Gastrocnemius medialis (tissue), 4 donors: ENCODE data around the gene STAT6. TPM values are rescaled to one million over a fixed set of nuclear protein-coding genes. Genes with fewer than 3 reads are reported as not detected.

Experiments
- ATAC-seq, 2 donors: fragments of 150-250 bp; one replicate each; pipeline ENCODE4 v1.9.1; 2016
- DNase-seq, 2 donors: peaks; one replicate each; pipeline ENCODE4 v3.0.0-alpha.2; 2019
- H3K27ac ChIP-seq, 4 donors: fragments of 200-600 bp; sonication (generic); 1 replicate in 1 of 4; 2 replicates in 3 of 4; pipeline ENCODE4 v1.5.1; 2016 to 2018; ENCODE audit warnings: mild to moderate bottlenecking in 2 of 4, moderate library complexity in 1 of 4
- H3K27me3 ChIP-seq, 3 donors: fragments of 200-600 bp; sonication (generic) in 2 of 3; 1 replicate in 1 of 3; 2 replicates in 2 of 3; pipeline versions ENCODE4 v1.5.1 to v1.6.0; 2016 to 2019; ENCODE audit warnings: mild to moderate bottlenecking in 1 of 3, moderate library complexity in 1 of 3
- H3K36me3 ChIP-seq, 2 donors: fragments of 200-600 bp; sonication (generic) in 1 of 2; one replicate each; pipeline ENCODE4 v1.5.1; 2017 to 2018
- H3K4me1 ChIP-seq, 2 donors: fragments of 200-600 bp; sonication (generic) in 1 of 2; one replicate each; pipeline ENCODE4 v1.5.1; 2016 to 2017; ENCODE audit warnings: mild to moderate bottlenecking in 2 of 2
- H3K4me3 ChIP-seq, 4 donors: fragments of 200-600 bp; sonication (generic) in 3 of 4; 1 replicate in 1 of 4; 2 replicates in 3 of 4; pipeline ENCODE4 v1.5.1; 2016 to 2019; ENCODE audit warnings: mild to moderate bottlenecking in 2 of 4
- H3K9me3 ChIP-seq, 3 donors: fragments of 200-600 bp; sonication (generic) in 2 of 3; 1 replicate in 1 of 3; 2 replicates in 2 of 3; pipeline ENCODE4 v1.5.1; 2016 to 2019
- POLR2A ChIP-seq, 2 donors: fragments of 450-650 bp; IDR thresholded peaks; one replicate each; pipeline ENCODE4 v1.6.1; 2017; ENCODE audit warnings: antibody characterized with exemption in 2 of 2, mild to moderate bottlenecking in 2 of 2, moderate library complexity in 2 of 2
- in situ Hi-C, 4 donors: fragments of 200-750 bp; cut with MboI; loops; one replicate each; pipeline versions ENCODE4 v1.15.0 to v1.8.0; 2017; ENCODE audit warnings: low sequenced_read_pairs in 4 of 4
- intact Hi-C: fragments of 100-400 bp; cut with DNase I; formaldehyde crosslinking; loops from one replicate; pipeline ENCODE4 v1.15.1; 2023; ENCODE audit warnings: low total_unique reads
- total RNA-seq, 4 donors: library from RNA; depleted of rRNA; stranded (reverse); fragments of >200 nt; gene quantifications; one replicate each; pipeline versions ENCODE4 v1.1.0 to v1.2.3, GENCODE V29; 2016
- TF ChIP-seq, protein P1 (sequence below), 5 experiments: fragments of 450-650 bp in 3 of 5; fragments of 200-600 bp in 2 of 5; sonication (generic) in 2 of 5; IDR thresholded peaks in 4 of 5; conservative IDR thresholded peaks in 1 of 5; 1 replicate in 4 of 5; 2 replicates in 1 of 5; pipeline ENCODE4 v1.5.1; 2016 to 2019; ENCODE audit warnings: antibody characterized with exemption in 5 of 5, mild to moderate bottlenecking in 3 of 5, moderate library complexity in 3 of 5

STAT6 gene
- total RNA-seq, 4 donors from 2014 or later = 12.5 to 17.4 (median 14.4) TPM

DNA sequence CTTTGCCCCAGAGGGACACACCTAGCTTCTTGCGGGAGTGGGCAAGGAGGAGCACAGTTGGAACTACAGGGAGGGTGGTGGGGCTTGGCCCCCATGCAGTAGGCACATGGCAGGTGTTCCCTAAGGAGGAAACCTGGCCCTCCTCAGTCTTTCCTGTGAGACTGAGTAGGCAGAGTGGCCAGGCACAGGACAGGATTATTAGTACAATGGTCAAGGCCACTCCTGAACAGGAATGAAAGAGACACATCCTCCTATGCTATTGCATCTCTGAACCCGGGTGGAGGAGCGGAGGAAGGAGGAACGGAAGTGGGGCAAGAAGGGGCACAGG lies 62.1 kb downstream of the STAT6 start:
- DNase-seq (no peak), ATAC-seq (no peak)
- Histone ChIP-seq H3K9me3 (no peaks in the 10 kb centered on the region), H3K27me3 (peaks cover 0 to 16% (median 4%) of the 10 kb centered on the region in 3 donors), H3K4me3 (no peak overlapping the region), H3K27ac (no peak overlapping the region), H3K4me1 (no peaks in the 10 kb centered on the region), H3K36me3 (no peaks in the 10 kb centered on the region)
- in situ Hi-C loops = no loop called here
- intact Hi-C loops = no loop called here
- TF ChIP-seq, protein P1, sequence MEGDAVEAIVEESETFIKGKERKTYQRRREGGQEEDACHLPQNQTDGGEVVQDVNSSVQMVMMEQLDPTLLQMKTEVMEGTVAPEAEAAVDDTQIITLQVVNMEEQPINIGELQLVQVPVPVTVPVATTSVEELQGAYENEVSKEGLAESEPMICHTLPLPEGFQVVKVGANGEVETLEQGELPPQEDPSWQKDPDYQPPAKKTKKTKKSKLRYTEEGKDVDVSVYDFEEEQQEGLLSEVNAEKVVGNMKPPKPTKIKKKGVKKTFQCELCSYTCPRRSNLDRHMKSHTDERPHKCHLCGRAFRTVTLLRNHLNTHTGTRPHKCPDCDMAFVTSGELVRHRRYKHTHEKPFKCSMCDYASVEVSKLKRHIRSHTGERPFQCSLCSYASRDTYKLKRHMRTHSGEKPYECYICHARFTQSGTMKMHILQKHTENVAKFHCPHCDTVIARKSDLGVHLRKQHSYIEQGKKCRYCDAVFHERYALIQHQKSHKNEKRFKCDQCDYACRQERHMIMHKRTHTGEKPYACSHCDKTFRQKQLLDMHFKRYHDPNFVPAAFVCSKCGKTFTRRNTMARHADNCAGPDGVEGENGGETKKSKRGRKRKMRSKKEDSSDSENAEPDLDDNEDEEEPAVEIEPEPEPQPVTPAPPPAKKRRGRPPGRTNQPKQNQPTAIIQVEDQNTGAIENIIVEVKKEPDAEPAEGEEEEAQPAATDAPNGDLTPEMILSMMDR (IDR thresholded peaks at IDR 0.05 in 4 of 5, conservative IDR thresholded peaks at IDR 0.05 in 1 of 5) = no peak
- TF ChIP-seq POLR2A (IDR thresholded peaks at IDR 0.05) = no peak

DNA sequence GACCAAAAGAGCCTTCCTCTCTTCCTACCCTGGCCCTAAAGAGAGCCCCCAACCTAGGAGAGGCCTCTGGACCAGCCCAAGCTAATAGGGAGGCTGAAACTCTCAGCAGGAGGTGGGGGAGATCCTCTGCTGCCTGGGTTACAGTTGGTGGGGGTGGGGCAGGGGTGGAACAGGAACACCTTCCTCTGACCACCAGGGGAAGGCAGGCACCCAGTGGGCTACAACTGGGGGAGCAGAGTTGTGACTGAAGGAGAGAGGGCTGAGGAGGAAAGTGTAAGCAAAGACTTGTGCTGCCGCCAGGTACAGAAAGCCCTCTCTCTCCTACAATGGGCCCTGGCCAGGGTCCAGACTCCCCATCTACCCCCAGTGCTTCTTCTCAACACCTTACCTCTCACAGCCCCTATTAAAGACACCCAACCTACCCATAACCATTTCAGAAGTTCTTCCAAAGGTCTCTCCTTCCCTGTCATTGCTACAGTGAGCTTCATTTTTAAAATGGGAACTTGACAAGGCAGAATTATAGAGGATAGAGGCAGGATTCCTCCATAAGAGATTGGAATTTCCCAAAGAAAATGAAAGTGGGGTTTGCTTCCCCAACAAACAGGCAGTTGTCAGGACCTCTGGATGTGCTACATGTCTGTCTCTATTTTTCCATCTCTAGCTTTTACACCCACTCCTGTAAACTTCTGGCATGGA lies 62.6 kb downstream of the STAT6 start:
- ATAC-seq (no peak), DNase-seq (no peak)
- H3K4me1 ChIP-seq = no peaks in the 10 kb centered on the region
- intact Hi-C loops (no loop called here), in situ Hi-C loops (no loop called here)
- H3K27me3 ChIP-seq = peaks cover 0 to 16% (median 4%) of the 10 kb centered on the region in 3 donors
- H3K4me3 ChIP-seq = no peak overlapping the region
- TF ChIP-seq POLR2A (IDR thresholded peaks at IDR 0.05) = no peak
- TF ChIP-seq, protein P1 (IDR thresholded peaks at IDR 0.05 in 4 of 5, conservative IDR thresholded peaks at IDR 0.05 in 1 of 5) = no peak
- no peaks in the 10 kb centered on the region for H3K9me3 ChIP-seq
- H3K36me3 ChIP-seq = no peaks in the 10 kb centered on the region
- H3K27ac ChIP-seq = no peak overlapping the region

DNA sequence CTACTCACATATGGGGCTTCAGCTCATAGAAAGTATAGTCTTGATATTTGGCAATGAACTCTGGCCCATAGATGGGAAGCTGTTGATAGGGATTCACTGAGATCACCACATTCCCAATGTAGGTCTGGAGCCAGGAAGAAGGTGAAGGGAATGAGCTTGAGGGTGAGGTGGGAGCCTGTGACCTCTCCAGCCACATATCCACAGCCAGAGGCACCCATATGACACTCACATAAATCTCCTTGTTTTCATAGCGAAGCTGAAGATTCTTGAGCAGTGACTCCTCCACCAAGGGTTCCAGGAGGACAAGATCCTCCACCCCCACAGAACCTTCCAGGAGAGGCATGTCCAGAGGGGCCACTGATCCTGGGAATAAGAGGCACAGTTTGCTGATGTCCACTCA lies 63.2 kb downstream of the STAT6 start:
- ATAC-seq (no peak), DNase-seq (no peak)
- Histone ChIP-seq H3K27me3 (peaks cover 0 to 16% (median 4%) of the 10 kb centered on the region in 3 donors), H3K4me3 (no peak overlapping the region), H3K9me3 (no peaks in the 10 kb centered on the region), H3K4me1 (no peaks in the 10 kb centered on the region), H3K36me3 (no peaks in the 10 kb centered on the region), H3K27ac (no peak overlapping the region)
- TF ChIP-seq, protein P1 (IDR thresholded peaks at IDR 0.05 in 4 of 5, conservative IDR thresholded peaks at IDR 0.05 in 1 of 5) = no peak
- TF ChIP-seq POLR2A (IDR thresholded peaks at IDR 0.05) = no peak
- in situ Hi-C loops = no loop called here
- intact Hi-C loops = no loop called here

DNA sequence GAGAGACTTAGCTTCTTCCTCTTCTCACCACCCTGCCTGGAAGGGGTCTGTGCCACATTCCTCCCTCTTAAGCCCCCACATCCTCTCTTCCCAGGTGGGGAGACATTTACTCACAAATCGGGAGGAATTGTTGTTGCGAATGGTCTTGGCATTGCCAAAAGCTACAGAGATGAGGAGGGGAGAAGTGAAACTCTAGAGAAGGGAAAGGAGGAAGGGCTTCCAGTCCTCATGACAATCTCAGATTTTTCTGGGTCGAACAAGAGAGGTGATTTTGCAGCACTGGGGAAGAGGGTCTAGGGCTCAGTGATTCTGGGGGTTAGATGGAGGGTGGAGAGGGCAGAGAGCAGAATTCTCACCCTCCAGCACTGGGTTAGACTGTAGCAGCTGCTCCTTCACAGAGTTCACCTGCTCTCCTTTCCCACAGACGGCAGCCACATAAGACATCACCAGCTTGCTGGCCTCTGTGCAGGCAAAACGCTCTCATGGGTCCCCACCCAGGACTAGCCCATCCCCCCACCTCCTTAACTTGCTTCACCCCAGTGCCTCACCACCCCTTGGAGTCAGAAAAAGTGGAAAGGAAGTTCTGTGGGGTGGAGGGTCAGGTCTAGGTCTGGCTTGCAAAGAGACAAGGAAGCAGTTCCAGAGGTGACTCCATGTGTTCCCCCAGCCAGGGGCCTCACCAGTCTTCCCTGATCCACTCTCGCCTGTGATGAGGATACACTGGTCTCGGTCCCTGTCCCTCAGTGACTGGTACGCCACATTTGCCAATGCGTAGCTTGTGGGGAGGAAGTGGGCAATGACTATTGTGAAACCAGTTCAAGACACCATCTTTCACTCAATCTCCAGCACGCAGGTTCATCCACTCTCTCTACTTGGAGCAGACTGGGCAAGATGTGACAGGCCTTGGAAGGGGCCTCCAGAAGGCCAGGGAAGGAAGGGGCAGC lies 63.9 kb downstream of the STAT6 start:
- H3K36me3 ChIP-seq = no peaks in the 10 kb centered on the region
- DNase-seq (no peak), ATAC-seq (no peak)
- intact Hi-C loops = no loop called here
- peaks cover 0 to 16% (median 4%) of the 10 kb centered on the region in 3 donors for H3K27me3 ChIP-seq
- H3K9me3 ChIP-seq = no peaks in the 10 kb centered on the region
- in situ Hi-C loops = no loop called here
- H3K27ac ChIP-seq = no peak overlapping the region
- TF ChIP-seq POLR2A (IDR thresholded peaks at IDR 0.05) = no peak
- TF ChIP-seq, protein P1 (IDR thresholded peaks at IDR 0.05 in 4 of 5, conservative IDR thresholded peaks at IDR 0.05 in 1 of 5) = no peak
- no peaks in the 10 kb centered on the region for H3K4me1 ChIP-seq
- H3K4me3 ChIP-seq = no peak overlapping the region
